Measurements from ENCODE around the gene ERP27. TPM values are rescaled to one million over a fixed set of nuclear protein-coding genes. Genes with fewer than 3 reads are reported as not detected.

ERP27 gene
- polyA plus RNA-seq, 2 of the 4 experiments (the other 2 are of a cell fraction), result 0.09 to 0.28 TPM

- TF ChIP-seq NR3C1 (IDR thresholded peaks at IDR 0.05) (no peak), ZC3H11A (IDR thresholded peaks at IDR 0.05) (no peak)
- TF ChIP-seq, protein P1, sequence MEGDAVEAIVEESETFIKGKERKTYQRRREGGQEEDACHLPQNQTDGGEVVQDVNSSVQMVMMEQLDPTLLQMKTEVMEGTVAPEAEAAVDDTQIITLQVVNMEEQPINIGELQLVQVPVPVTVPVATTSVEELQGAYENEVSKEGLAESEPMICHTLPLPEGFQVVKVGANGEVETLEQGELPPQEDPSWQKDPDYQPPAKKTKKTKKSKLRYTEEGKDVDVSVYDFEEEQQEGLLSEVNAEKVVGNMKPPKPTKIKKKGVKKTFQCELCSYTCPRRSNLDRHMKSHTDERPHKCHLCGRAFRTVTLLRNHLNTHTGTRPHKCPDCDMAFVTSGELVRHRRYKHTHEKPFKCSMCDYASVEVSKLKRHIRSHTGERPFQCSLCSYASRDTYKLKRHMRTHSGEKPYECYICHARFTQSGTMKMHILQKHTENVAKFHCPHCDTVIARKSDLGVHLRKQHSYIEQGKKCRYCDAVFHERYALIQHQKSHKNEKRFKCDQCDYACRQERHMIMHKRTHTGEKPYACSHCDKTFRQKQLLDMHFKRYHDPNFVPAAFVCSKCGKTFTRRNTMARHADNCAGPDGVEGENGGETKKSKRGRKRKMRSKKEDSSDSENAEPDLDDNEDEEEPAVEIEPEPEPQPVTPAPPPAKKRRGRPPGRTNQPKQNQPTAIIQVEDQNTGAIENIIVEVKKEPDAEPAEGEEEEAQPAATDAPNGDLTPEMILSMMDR (IDR thresholded peaks at IDR 0.05), result no peak
These were observed 27.2 kb downstream of the ERP27 start (continued) for GRCh38 chr12:14911131-14911530.

GRCh38 chr12:14910090-14910915 is 28.0 kb downstream of the ERP27 start:
- POLR2A ChIA-PET, result no interaction called here
- DNase-seq (ENCODE audit: low read depth in 1 of 2, low spot score in 1 of 2) (no peak), ATAC-seq (no peak), FAIRE-seq (no peak)
- H3K4me3 ChIP-seq, result no peak overlapping the region
- H3K27ac ChIP-seq, result no peak overlapping the region
- CTCF ChIA-PET, result interaction anchor here (1.2 kb wide), 1 partner anchor 65 kb away, joined by 3 read pairs; no protein-coding TSS in a partner anchor
- no peaks in the 10 kb centered on the region for H3K9me3 ChIP-seq
- TF ChIP-seq JUNB (IDR thresholded peaks at IDR 0.05) (no peak), ELK1 (IDR thresholded peaks at IDR 0.05; ENCODE audit: low read depth, low read length) (no peak), POLR2AphosphoS2 (conservative IDR thresholded peaks at IDR 0.05; ENCODE audit: low read length) (no peak), RAD21 (conservative IDR thresholded peaks at IDR 0.05 in 1 of 2, IDR thresholded peaks at IDR 0.05 in 1 of 2) (no peak), GATA3 (IDR thresholded peaks at IDR 0.05; ENCODE audit: borderline replicate concordance) (no peak), RCOR1 (IDR thresholded peaks at IDR 0.05; ENCODE audit: low read depth, low read length) (no peak), RARB (CRISPR knock-in tag; IDR thresholded peaks at IDR 0.05) (no peak), EP300 (IDR thresholded peaks at IDR 0.05) (no peak), KDM5A (IDR thresholded peaks at IDR 0.05) (no peak), BHLHE40 (IDR thresholded peaks at IDR 0.05; ENCODE audit: low read depth, low read length) (no peak), CBX2 (IDR thresholded peaks at IDR 0.05; ENCODE audit: borderline replicate concordance, low read depth) (no peak), MAX (IDR thresholded peaks at IDR 0.05) (no peak), NPAS2 (CRISPR knock-in tag; IDR thresholded peaks at IDR 0.05; ENCODE audit: borderline replicate concordance) (no peak), HMGXB4 (CRISPR knock-in tag; IDR thresholded peaks at IDR 0.05; ENCODE audit: borderline replicate concordance) (no peak), BCL3 (IDR thresholded peaks at IDR 0.05) (no peak), CBX8 (IDR thresholded peaks at IDR 0.05) (no peak), CHD4 (IDR thresholded peaks at IDR 0.05; ENCODE audit: borderline replicate concordance) (no peak)
- TF ChIP-seq, protein P2, sequence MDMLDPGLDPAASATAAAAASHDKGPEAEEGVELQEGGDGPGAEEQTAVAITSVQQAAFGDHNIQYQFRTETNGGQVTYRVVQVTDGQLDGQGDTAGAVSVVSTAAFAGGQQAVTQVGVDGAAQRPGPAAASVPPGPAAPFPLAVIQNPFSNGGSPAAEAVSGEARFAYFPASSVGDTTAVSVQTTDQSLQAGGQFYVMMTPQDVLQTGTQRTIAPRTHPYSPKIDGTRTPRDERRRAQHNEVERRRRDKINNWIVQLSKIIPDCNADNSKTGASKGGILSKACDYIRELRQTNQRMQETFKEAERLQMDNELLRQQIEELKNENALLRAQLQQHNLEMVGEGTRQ (IDR thresholded peaks at IDR 0.05), result no peak
- TF ChIP-seq, protein P3, sequence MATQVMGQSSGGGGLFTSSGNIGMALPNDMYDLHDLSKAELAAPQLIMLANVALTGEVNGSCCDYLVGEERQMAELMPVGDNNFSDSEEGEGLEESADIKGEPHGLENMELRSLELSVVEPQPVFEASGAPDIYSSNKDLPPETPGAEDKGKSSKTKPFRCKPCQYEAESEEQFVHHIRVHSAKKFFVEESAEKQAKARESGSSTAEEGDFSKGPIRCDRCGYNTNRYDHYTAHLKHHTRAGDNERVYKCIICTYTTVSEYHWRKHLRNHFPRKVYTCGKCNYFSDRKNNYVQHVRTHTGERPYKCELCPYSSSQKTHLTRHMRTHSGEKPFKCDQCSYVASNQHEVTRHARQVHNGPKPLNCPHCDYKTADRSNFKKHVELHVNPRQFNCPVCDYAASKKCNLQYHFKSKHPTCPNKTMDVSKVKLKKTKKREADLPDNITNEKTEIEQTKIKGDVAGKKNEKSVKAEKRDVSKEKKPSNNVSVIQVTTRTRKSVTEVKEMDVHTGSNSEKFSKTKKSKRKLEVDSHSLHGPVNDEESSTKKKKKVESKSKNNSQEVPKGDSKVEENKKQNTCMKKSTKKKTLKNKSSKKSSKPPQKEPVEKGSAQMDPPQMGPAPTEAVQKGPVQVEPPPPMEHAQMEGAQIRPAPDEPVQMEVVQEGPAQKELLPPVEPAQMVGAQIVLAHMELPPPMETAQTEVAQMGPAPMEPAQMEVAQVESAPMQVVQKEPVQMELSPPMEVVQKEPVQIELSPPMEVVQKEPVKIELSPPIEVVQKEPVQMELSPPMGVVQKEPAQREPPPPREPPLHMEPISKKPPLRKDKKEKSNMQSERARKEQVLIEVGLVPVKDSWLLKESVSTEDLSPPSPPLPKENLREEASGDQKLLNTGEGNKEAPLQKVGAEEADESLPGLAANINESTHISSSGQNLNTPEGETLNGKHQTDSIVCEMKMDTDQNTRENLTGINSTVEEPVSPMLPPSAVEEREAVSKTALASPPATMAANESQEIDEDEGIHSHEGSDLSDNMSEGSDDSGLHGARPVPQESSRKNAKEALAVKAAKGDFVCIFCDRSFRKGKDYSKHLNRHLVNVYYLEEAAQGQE (IDR thresholded peaks at IDR 0.05), result no peak
- no peak overlapping the region for H3K4me2 ChIP-seq
- 35% methylated on average over 5 of the region's 5 CpGs for WGBS (ENCODE audit: missing lambda C conversion rate)
- no peaks in the 10 kb centered on the region for H3K4me1 ChIP-seq

All from A549 (cell line).